NCI-H82 (cell line): Measurements from ENCODE around the gene ASGR1.

Source experiments
- DNase-seq: peaks from one replicate; lab custom pipeline; 2025; lab: John Stamatoyannopoulos, UW

Gene ASGR1

GRCh38 chr17:7179317-7180254 is at the start of gene ASGR1:
Gene ASGR1 (minus strand): TSS chr17:7179370. CDS start chr17:7178563, 807 bp downstream.
- DNase-seq: no peak

GRCh38 chr17:7228920-7229319 is 49.8 kb upstream of the ASGR1 start:
- no peak for DNase-seq

- no peak for DNase-seq
Observed at GRCh38 chr17:7226721-7227710, 47.8 kb upstream of the ASGR1 start.

GRCh38 chr17:7225711-7226331 is 46.7 kb upstream of the ASGR1 start:
- DNase-seq: no peak

GRCh38 chr17:7224661-7225111 is 45.5 kb upstream of the ASGR1 start:
- DNase-seq: no peak

- DNase-seq: no peak
Observed at GRCh38 chr17:7224110-7224509, 44.9 kb upstream of the ASGR1 start.

GRCh38 chr17:7223375-7223774 is 44.2 kb upstream of the ASGR1 start:
- DNase-seq: no peak

- DNase-seq: no peak
Observed at GRCh38 chr17:7222972-7223292, 43.8 kb upstream of the ASGR1 start.

GRCh38 chr17:7222093-7222971 is 43.2 kb upstream of the ASGR1 start:
- DNase-seq: no peak

- no peak for DNase-seq
Observed at GRCh38 chr17:7221278-7222092, 42.3 kb upstream of the ASGR1 start.

- peak; percentile 82 for DNase-seq
Observed at GRCh38 chr17:7220593-7221277, 41.6 kb upstream of the ASGR1 start.

- peak; percentile 92 for DNase-seq
Observed at GRCh38 chr17:7219812-7220592, 40.8 kb upstream of the ASGR1 start, which contains the start of the genes ACADVL and DLG4. Gene ACADVL (plus strand): TSS chr17:7219938. CDS start chr17:7219985, 47 bp downstream. Gene DLG4 (minus strand): TSS chr17:7219836.

GRCh38 chr17:7219229-7219811 is 40.1 kb upstream of the ASGR1 start:
- DNase-seq: no peak

GRCh38 chr17:7218758-7219157 is 39.6 kb upstream of the ASGR1 start:
- peak; percentile 97 for DNase-seq

- DNase-seq: no peak
Observed at GRCh38 chr17:7218166-7218565, 39.0 kb upstream of the ASGR1 start.

- peak; percentile 91 for DNase-seq
Observed at GRCh38 chr17:7217113-7217987, 38.2 kb upstream of the ASGR1 start.
